Keratinocyte (primary cell): ENCODE results near the gene ERC1. TPM values are rescaled to one million over a fixed set of nuclear protein-coding genes. Genes with fewer than 3 reads are reported as not detected.

ENCODE experiments used
- DNase-seq: peaks from one replicate; pipeline ENCODE4 v3.0.0-alpha.2; 2011; ENCODE audit warnings: low read depth, missing footprints, low spot score
- FAIRE-seq: peaks from 2 replicates; lab custom pipeline; 2011; peaks lifted over from hg19 to GRCh38; lab: Jason Lieb, UNC
- H2AFZ ChIP-seq: 2 replicates; pipeline ENCODE4 v1.6.0; 2012; ENCODE audit warnings: low read length, control low read depth, inconsistent platforms; ENCODE audit not compliant: control insufficient read depth
- H3K27ac ChIP-seq: 2 replicates; pipeline ENCODE4 v1.5.1; 2011; ENCODE audit warnings: low read length; ENCODE audit not compliant: control insufficient read depth, insufficient read depth
- H3K27me3 ChIP-seq: 3 replicates; pipeline ENCODE4 v1.6.0; 2011; ENCODE audit warnings: low read length; ENCODE audit not compliant: control insufficient read depth, insufficient read depth; ENCODE audit errors: extremely low read depth
- H3K36me3 ChIP-seq, 2 experiments: 2 replicates in 1 of 2; 3 replicates in 1 of 2; pipeline ENCODE4 v1.5.1; 2011; ENCODE audit warnings: low read length in 2 of 2, mild to moderate bottlenecking in 1 of 2; ENCODE audit not compliant: control insufficient read depth in 2 of 2, insufficient read depth in 2 of 2; ENCODE audit errors: extremely low read depth in 1 of 2
- H3K4me1 ChIP-seq: 3 replicates; pipeline ENCODE4 v1.5.1; 2011; ENCODE audit warnings: low read length; ENCODE audit not compliant: control insufficient read depth, insufficient read depth; ENCODE audit errors: extremely low read depth
- H3K4me2 ChIP-seq: 3 replicates; pipeline ENCODE4 v1.6.0; 2011; ENCODE audit warnings: low read depth, low read length; ENCODE audit not compliant: control insufficient read depth, insufficient read depth; ENCODE audit errors: extremely low read depth
- H3K4me3 ChIP-seq, 3 experiments: fragments of 200-600 bp in 1 of 3; sonication (generic) in 1 of 3; 2 replicates in 2 of 3; 3 replicates in 1 of 3; pipeline ENCODE4 v1.5.1; 2011 to 2016; ENCODE audit warnings: low read length in 3 of 3, mild to moderate bottlenecking in 3 of 3, control low read depth in 2 of 3, inconsistent platforms in 1 of 3, low read depth in 1 of 3, mixed read lengths in 1 of 3, mixed run types in 1 of 3, moderate library complexity in 1 of 3; ENCODE audit not compliant: control insufficient read depth in 2 of 3, insufficient read depth in 2 of 3; ENCODE audit errors: extremely low read depth in 1 of 3
- H3K79me2 ChIP-seq: 2 replicates; pipeline ENCODE4 v1.6.0; 2012; ENCODE audit warnings: low read length; ENCODE audit not compliant: control insufficient read depth, insufficient read depth
- H3K9ac ChIP-seq: 3 replicates; pipeline ENCODE4 v1.6.0; 2011; ENCODE audit warnings: low read length; ENCODE audit not compliant: control insufficient read depth, insufficient read depth; ENCODE audit errors: extremely low read depth
- H3K9me1 ChIP-seq: 3 replicates; pipeline ENCODE4 v1.6.0; 2011; ENCODE audit warnings: low read length; ENCODE audit not compliant: control insufficient read depth, insufficient read depth; ENCODE audit errors: extremely low read depth
- H3K9me3 ChIP-seq: 2 replicates; pipeline ENCODE4 v1.5.1; 2012; ENCODE audit warnings: low read depth, low read length; ENCODE audit not compliant: control insufficient read depth
- H4K20me1 ChIP-seq: 3 replicates; pipeline ENCODE4 v1.6.0; 2011; ENCODE audit warnings: low read length; ENCODE audit not compliant: control insufficient read depth, insufficient read depth; ENCODE audit errors: extremely low read depth
- CTCF ChIP-seq, 3 experiments: IDR thresholded peaks in 1 of 3; conservative IDR thresholded peaks in 1 of 3; optimal IDR thresholded peaks in 1 of 3; 2 replicates in 2 of 3; 3 replicates in 1 of 3; pipeline versions ENCODE3 to v1.5.1; 2011; ENCODE audit warnings: low read length in 3 of 3, mild to moderate bottlenecking in 3 of 3, moderate library complexity in 2 of 3, control low read depth in 1 of 3, inconsistent platforms in 1 of 3; ENCODE audit not compliant: insufficient read depth in 2 of 3; ENCODE audit errors: extremely low read depth in 1 of 3
- EZH2 ChIP-seq: IDR thresholded peaks from one replicate; pipeline ENCODE4 v1.6.1; 2012; ENCODE audit warnings: inconsistent platforms, mild to moderate bottlenecking, low read length, moderate library complexity
- dilution Hi-C: fragments of 300-500 bp; cut with MboI; formaldehyde crosslinking; loops from one replicate; pipeline ENCODE4 v1.7.0; 2020; ENCODE audit warnings: low sequenced_read_pairs; ENCODE audit not compliant: extremely low pct_ligation_motif_present
- polyA plus RNA-seq, 5 experiments: library from polyadenylated mRNA; depleted of rRNA in 3 of 5; stranded (reverse) in 3 of 5; stranded (forward) in 1 of 5; unstranded in 1 of 5; fragments of >200 nt; gene quantifications; 1 replicate in 1 of 5; 2 replicates in 3 of 5; 3 replicates in 1 of 5; pipeline versions ENCODE4 v1.2.1 to v1.2.3, GENCODE V29; 2011 to 2012; ENCODE audit warnings: missing spikeins in 2 of 5, low read depth in 1 of 5, low replicate concordance in 1 of 5

The ERC1 gene
- polyA plus RNA-seq, 1 donor (not counting 4 experiments of a cell fraction or from before 2014, with no cell fraction given) = 16.1 TPM

- H3K79me2 ChIP-seq = no peaks in the 10 kb centered on the region
- FAIRE-seq (no peak), DNase-seq (no peak)
- H3K9me1 ChIP-seq = no peaks in the 10 kb centered on the region
- H3K27me3 ChIP-seq = no peaks in the 10 kb centered on the region
- dilution Hi-C loops = no loop called here
- H3K9me3 ChIP-seq = no peaks in the 10 kb centered on the region
- no peak overlapping the region for H3K27ac ChIP-seq
- no peak overlapping the region for H3K4me2 ChIP-seq
- no peak overlapping the region for H3K9ac ChIP-seq
- H3K4me3 ChIP-seq = no peak overlapping the region
- peaks cover 4% of the 10 kb centered on the region for H3K4me1 ChIP-seq
- TF ChIP-seq EZH2 (no peak), CTCF (optimal IDR thresholded peaks at IDR 0.05 in 1 of 3, IDR thresholded peaks at IDR 0.05 in 1 of 3, conservative IDR thresholded peaks at IDR 0.05 in 1 of 3; ENCODE audit: extremely low read depth in 1 of 3, insufficient read depth in 2 of 3, low read length in 3 of 3) (no peak)
- no peaks in the 10 kb centered on the region for H3K36me3 ChIP-seq
- H4K20me1 ChIP-seq = no peaks in the 10 kb centered on the region
- no peak overlapping the region for H2AFZ ChIP-seq
Observed at GRCh38 chr12:1126091-1126490, 135.1 kb downstream of the ERC1 start.

- TF ChIP-seq EZH2 (no peak), CTCF (optimal IDR thresholded peaks at IDR 0.05 in 1 of 3, IDR thresholded peaks at IDR 0.05 in 1 of 3, conservative IDR thresholded peaks at IDR 0.05 in 1 of 3; ENCODE audit: extremely low read depth in 1 of 3, insufficient read depth in 2 of 3, low read length in 3 of 3) (no peak)
- DNase-seq = no peak
Observed at GRCh38 chr12:1127021-1127420, 136.0 kb downstream of the ERC1 start.

More at GRCh38 chr12:1127021-1127420, 136.0 kb downstream of the ERC1 start:
- Histone ChIP-seq H3K36me3 (peaks cover 0 to 1% of the 10 kb centered on the region in 2 experiments), H3K4me2 (no peak overlapping the region), H3K4me1 (peaks cover 4% of the 10 kb centered on the region), H4K20me1 (no peaks in the 10 kb centered on the region), H3K4me3 (no peak overlapping the region), H3K79me2 (no peaks in the 10 kb centered on the region), H3K27ac (no peak overlapping the region), H3K9me3 (no peaks in the 10 kb centered on the region), H3K9ac (no peak overlapping the region), H2AFZ (no peak overlapping the region), H3K9me1 (no peaks in the 10 kb centered on the region), H3K27me3 (no peaks in the 10 kb centered on the region)
- FAIRE-seq = no peak
- dilution Hi-C loops = no loop called here
